ENCODE measurements around the gene GTF2H1. TPM values are rescaled to one million over a fixed set of nuclear protein-coding genes. Genes with fewer than 3 reads are reported as not detected.

GTF2H1 gene
- total RNA-seq, 1 experiment from 2014 or later: 72.0 TPM

DNA sequence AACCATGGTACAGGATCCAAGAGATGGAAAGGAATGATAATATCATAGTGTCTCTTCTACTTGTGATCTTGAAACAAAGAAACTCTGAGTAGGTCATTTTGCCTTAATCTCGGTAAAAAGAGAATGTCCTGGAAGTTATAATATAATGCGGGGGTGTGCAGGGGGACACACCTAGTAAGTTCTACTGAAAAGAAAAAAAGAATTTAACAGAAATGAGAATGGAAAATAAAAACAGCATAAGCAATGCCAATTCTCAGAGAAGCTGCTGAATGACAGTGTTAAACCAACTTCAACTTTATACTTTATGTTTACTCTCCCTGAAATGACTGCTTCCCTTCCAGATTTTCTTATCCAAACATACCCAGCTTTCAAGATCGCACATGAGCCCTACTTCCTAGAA, 2.5 kb upstream of the GTF2H1 start:
- no peak overlapping the region for H3K4me3 Mint-ChIP-seq (ENCODE audit: unreplicated experiment)
- H3K27ac Mint-ChIP-seq (ENCODE audit: unreplicated experiment): no peak overlapping the region
- intact Hi-C loops (cut with micrococcal nuclease; ENCODE audit: unreplicated experiment): loop anchor here (5.0 kb wide), 3 partner anchors 78 to 312 kb away; partner anchors contain the start of genes SPTY2D1 and TSG101
- POLR2A ChIA-PET: interaction anchor here (2.0 kb wide), 1 partner anchor 74 kb away, joined by 12 read pairs; the partner anchor contains the start of gene LDHA
- Histone ChIP-seq H3K27me3 (replicated peaks; ENCODE audit: control insufficient read depth, insufficient read depth, low read length) (no peaks in the 10 kb centered on the region), H3K36me3 (ENCODE audit: control insufficient read depth, insufficient read depth, low read length) (no peaks in the 10 kb centered on the region), H3K4me1 (peaks cover 23% of the 10 kb centered on the region), H3K9me3 (no peaks in the 10 kb centered on the region), H3K4me3 (ENCODE audit: low read depth, low read length) (no peak overlapping the region)
- H3K9me3 Mint-ChIP-seq (ENCODE audit: unreplicated experiment): no peaks in the 10 kb centered on the region
- CTCF ChIA-PET: no interaction called here
- no peaks in the 10 kb centered on the region for H3K27me3 Mint-ChIP-seq (ENCODE audit: insufficient read depth, unreplicated experiment)
- DNase-seq: no peak
- TF ChIP-seq, protein P1, sequence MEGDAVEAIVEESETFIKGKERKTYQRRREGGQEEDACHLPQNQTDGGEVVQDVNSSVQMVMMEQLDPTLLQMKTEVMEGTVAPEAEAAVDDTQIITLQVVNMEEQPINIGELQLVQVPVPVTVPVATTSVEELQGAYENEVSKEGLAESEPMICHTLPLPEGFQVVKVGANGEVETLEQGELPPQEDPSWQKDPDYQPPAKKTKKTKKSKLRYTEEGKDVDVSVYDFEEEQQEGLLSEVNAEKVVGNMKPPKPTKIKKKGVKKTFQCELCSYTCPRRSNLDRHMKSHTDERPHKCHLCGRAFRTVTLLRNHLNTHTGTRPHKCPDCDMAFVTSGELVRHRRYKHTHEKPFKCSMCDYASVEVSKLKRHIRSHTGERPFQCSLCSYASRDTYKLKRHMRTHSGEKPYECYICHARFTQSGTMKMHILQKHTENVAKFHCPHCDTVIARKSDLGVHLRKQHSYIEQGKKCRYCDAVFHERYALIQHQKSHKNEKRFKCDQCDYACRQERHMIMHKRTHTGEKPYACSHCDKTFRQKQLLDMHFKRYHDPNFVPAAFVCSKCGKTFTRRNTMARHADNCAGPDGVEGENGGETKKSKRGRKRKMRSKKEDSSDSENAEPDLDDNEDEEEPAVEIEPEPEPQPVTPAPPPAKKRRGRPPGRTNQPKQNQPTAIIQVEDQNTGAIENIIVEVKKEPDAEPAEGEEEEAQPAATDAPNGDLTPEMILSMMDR (IDR thresholded peaks at IDR 0.05; ENCODE audit: insufficient read depth in 1 of 2, low read depth in 1 of 2, low read length in 1 of 2, severe bottlenecking in 1 of 2, unreplicated experiment in 1 of 2): no peak
- H3K4me1 Mint-ChIP-seq (ENCODE audit: low read depth, unreplicated experiment): peaks cover 31% of the 10 kb centered on the region
- peaks cover 11% of the 10 kb centered on the region for H3K36me3 Mint-ChIP-seq (ENCODE audit: insufficient read depth, unreplicated experiment)
- no TSS peak for BruUV-seq (replicated peaks)

DNA sequence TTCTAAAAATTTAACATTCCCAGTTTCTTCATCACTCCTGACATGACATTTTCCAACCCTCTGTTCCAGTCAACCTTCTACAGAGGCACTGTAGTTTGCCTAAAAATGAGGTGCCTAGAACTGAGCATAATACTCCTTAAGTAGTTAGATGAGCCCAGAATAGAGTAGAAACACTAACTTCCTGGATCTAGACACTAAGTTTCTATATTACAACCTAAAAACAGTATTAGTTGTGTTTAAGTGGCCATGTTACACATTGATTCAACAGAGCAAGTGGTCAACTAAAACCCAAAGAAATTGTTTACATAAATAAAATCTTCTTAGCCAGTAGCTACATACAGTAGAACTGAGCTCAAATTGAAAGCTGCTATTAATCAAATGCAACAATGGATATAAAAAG, 1.8 kb upstream of the GTF2H1 start:
- ChIA-PET POLR2A (interaction anchor here (0.6 to 2.0 kb wide), 4 partner anchors 7 to 213 kb away, joined by 3 to 16 read pairs (median 10); partner anchors contain the start of gene LDHA), CTCF (no interaction called here)
- Mint-ChIP-seq H3K4me3 (ENCODE audit: unreplicated experiment) (peak overlapping the region; percentile 84), H3K36me3 (ENCODE audit: insufficient read depth, unreplicated experiment) (peaks cover 18% of the 10 kb centered on the region), H3K27ac (ENCODE audit: unreplicated experiment) (peak overlapping the region; percentile 100), H3K27me3 (ENCODE audit: insufficient read depth, unreplicated experiment) (no peaks in the 10 kb centered on the region), H3K9me3 (ENCODE audit: unreplicated experiment) (no peaks in the 10 kb centered on the region), H3K4me1 (ENCODE audit: low read depth, unreplicated experiment) (peaks cover 30% of the 10 kb centered on the region)
- no peaks in the 10 kb centered on the region for H3K27me3 ChIP-seq (replicated peaks; ENCODE audit: control insufficient read depth, insufficient read depth, low read length)
- H3K36me3 ChIP-seq (ENCODE audit: control insufficient read depth, insufficient read depth, low read length): no peaks in the 10 kb centered on the region
- BruUV-seq (replicated peaks): no TSS peak
- intact Hi-C loops (cut with micrococcal nuclease; ENCODE audit: unreplicated experiment): loop anchor here (5.0 kb wide), 3 partner anchors 78 to 312 kb away; partner anchors contain the start of genes SPTY2D1 and TSG101
- H3K9me3 ChIP-seq: no peaks in the 10 kb centered on the region
- TF ChIP-seq, protein P1 (IDR thresholded peaks at IDR 0.05; ENCODE audit: insufficient read depth in 1 of 2, low read depth in 1 of 2, low read length in 1 of 2, severe bottlenecking in 1 of 2, unreplicated experiment in 1 of 2): no peak
- H3K4me1 ChIP-seq: peaks cover 19% of the 10 kb centered on the region
- peak overlapping the region; percentile 87 for H3K4me3 ChIP-seq (ENCODE audit: low read depth, low read length)
- no peak for DNase-seq

DNA sequence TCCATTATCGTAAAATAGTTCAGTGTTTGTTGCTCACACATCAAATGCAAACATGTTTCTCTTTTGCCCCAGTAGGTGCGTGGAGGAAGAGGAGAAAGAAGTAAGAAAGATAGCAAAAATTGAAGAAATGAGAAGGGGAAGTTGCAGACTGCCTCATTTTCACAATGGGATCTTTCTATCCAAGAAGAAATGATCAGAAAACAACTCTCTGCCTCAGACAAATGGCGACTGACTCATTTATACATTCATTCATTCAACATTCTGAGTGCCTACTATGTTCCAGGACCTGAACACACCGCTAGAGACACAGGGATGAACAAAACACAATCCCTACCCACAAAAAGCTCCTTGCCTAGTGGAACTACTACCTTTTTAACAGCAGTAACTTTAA, 794 bp upstream of the GTF2H1 start:
- Mint-ChIP-seq H3K36me3 (ENCODE audit: insufficient read depth, unreplicated experiment) (peaks cover 24% of the 10 kb centered on the region), H3K9me3 (ENCODE audit: unreplicated experiment) (no peaks in the 10 kb centered on the region), H3K27ac (ENCODE audit: unreplicated experiment) (peak overlapping the region; percentile 100), H3K27me3 (ENCODE audit: insufficient read depth, unreplicated experiment) (no peaks in the 10 kb centered on the region), H3K4me1 (ENCODE audit: low read depth, unreplicated experiment) (peaks cover 30% of the 10 kb centered on the region), H3K4me3 (ENCODE audit: unreplicated experiment) (peak overlapping the region; percentile 84)
- TF ChIP-seq, protein P1 (IDR thresholded peaks at IDR 0.05; ENCODE audit: insufficient read depth in 1 of 2, low read depth in 1 of 2, low read length in 1 of 2, severe bottlenecking in 1 of 2, unreplicated experiment in 1 of 2): no peak
- Histone ChIP-seq H3K36me3 (ENCODE audit: control insufficient read depth, insufficient read depth, low read length) (no peaks in the 10 kb centered on the region), H3K9me3 (no peaks in the 10 kb centered on the region), H3K4me1 (peaks cover 19% of the 10 kb centered on the region), H3K27me3 (replicated peaks; ENCODE audit: control insufficient read depth, insufficient read depth, low read length) (no peaks in the 10 kb centered on the region), H3K4me3 (ENCODE audit: low read depth, low read length) (peak overlapping the region; percentile 87)
- ChIA-PET CTCF (interaction anchor here (1.0 kb wide), 1 partner anchor 9 kb away, joined by 3 read pairs; no protein-coding TSS in a partner anchor), POLR2A (interaction anchor here (0.6 to 2.0 kb wide), 5 partner anchors 8 to 74 kb away, joined by 3 to 16 read pairs (median 12); partner anchors contain the start of gene LDHA)
- intact Hi-C loops (cut with micrococcal nuclease; ENCODE audit: unreplicated experiment): loop anchor here (5.0 kb wide), 3 partner anchors 79 to 311 kb away; partner anchors contain the start of genes SPTY2D1 and TSG101
- no peak for DNase-seq
- BruUV-seq (replicated peaks): TSS peak; percentile 74
